H1 (cell line): ENCODE results near the gene CCNA2. TPM values are rescaled to one million over a fixed set of nuclear protein-coding genes. Genes with fewer than 3 reads are reported as not detected.

ENCODE experiments used
- BACH1 ChIP-seq: IDR thresholded peaks from 2 replicates; pipeline ENCODE4 v1.6.1; 2012; ENCODE audit warnings: low read length, improper control_type of control experiment
- BCL11A ChIP-seq, 2 experiments: IDR thresholded peaks; one replicate each; pipeline ENCODE4 v1.6.1; 2011; ENCODE audit warnings: low read depth in 2 of 2, low read length in 2 of 2, mild to moderate bottlenecking in 2 of 2
- BRCA1 ChIP-seq: IDR thresholded peaks from 2 replicates; pipeline ENCODE4 v1.6.1; 2012; ENCODE audit warnings: low read depth, low read length, improper control_type of control experiment
- CBX8 ChIP-seq: fragments of 300-800, 300-1000 bp; sonication (generic); IDR thresholded peaks from 2 replicates; pipeline ENCODE4 v1.7.1; 2016; ENCODE audit warnings: low read depth, low read length, borderline replicate concordance
- CHD1 ChIP-seq: IDR thresholded peaks from 2 replicates; pipeline ENCODE4 v1.6.1; 2012; ENCODE audit warnings: low read depth, low read length, improper control_type of control experiment
- CHD2 ChIP-seq: IDR thresholded peaks from 2 replicates; pipeline ENCODE4 v1.6.1; 2012; ENCODE audit warnings: low read length, improper control_type of control experiment
- CTBP2 ChIP-seq: IDR thresholded peaks from 2 replicates; pipeline ENCODE4 v1.7.0; 2011; ENCODE audit warnings: borderline replicate concordance, mild to moderate bottlenecking, moderate library complexity, mixed read lengths, low read length; ENCODE audit not compliant: insufficient read depth, insufficient read length
- E2F6 ChIP-seq: IDR thresholded peaks from 2 replicates; pipeline ENCODE4 v1.6.1; 2012; ENCODE audit warnings: inconsistent platforms
- HDAC2 ChIP-seq, 2 experiments: fragments of 300-600 bp in 1 of 2; sonication (generic) in 1 of 2; IDR thresholded peaks; 2 replicates each; pipeline ENCODE4 v1.6.1; 2011 to 2012; ENCODE audit warnings: low read depth in 2 of 2, low read length in 2 of 2, mild to moderate bottlenecking in 2 of 2, moderate library complexity in 2 of 2, borderline replicate concordance in 1 of 2, inconsistent platforms in 1 of 2
- HDAC6 ChIP-seq: IDR thresholded peaks from one replicate; pipeline ENCODE4 v1.7.1; 2012; ENCODE audit warnings: low read depth, mild to moderate bottlenecking, inconsistent platforms, low read length, moderate library complexity
- JUND ChIP-seq: IDR thresholded peaks from 2 replicates; pipeline ENCODE4 v1.6.1; 2011; ENCODE audit warnings: mild to moderate bottlenecking, improper control_type of control experiment, low read length
- KDM5A ChIP-seq: fragments of 200-600 bp; IDR thresholded peaks from 2 replicates; pipeline ENCODE4 v1.7.1; 2012; ENCODE audit warnings: mild to moderate bottlenecking, low read length, inconsistent platforms, mixed read lengths
- MAFK ChIP-seq: IDR thresholded peaks from 2 replicates; pipeline ENCODE4 v1.6.1; 2012; ENCODE audit warnings: low read depth, mild to moderate bottlenecking, improper control_type of control experiment, low read length
- PHF8 ChIP-seq: fragments of 200-600 bp; sonication (generic); conservative IDR thresholded peaks from 2 replicates; pipeline ENCODE4 v1.7.1; 2012; ENCODE audit warnings: low read depth, mild to moderate bottlenecking, inconsistent platforms, low read length, moderate library complexity
- POLR2A ChIP-seq, 2 experiments: IDR thresholded peaks; 1 replicate in 1 of 2; 2 replicates in 1 of 2; pipeline ENCODE4 v1.6.1; 2011; ENCODE audit warnings: low read depth in 2 of 2, low read length in 2 of 2, mild to moderate bottlenecking in 2 of 2; ENCODE audit errors: control extremely low read depth in 1 of 2
- POU5F1 ChIP-seq: IDR thresholded peaks from 2 replicates; pipeline ENCODE4 v1.6.1; 2011; ENCODE audit warnings: low read depth, mild to moderate bottlenecking, low read length, moderate library complexity
- SAP30 ChIP-seq: fragments of 300-600 bp; sonication (generic); IDR thresholded peaks from 2 replicates; pipeline ENCODE4 v1.7.1; 2012; ENCODE audit warnings: low read length, moderate library complexity, mild to moderate bottlenecking, inconsistent platforms; ENCODE audit not compliant: insufficient read depth, insufficient replicate concordance
- SIX5 ChIP-seq: IDR thresholded peaks from 2 replicates; pipeline ENCODE4 v1.6.1; 2011; ENCODE audit warnings: mild to moderate bottlenecking, low read depth, low read length
- SP2 ChIP-seq: IDR thresholded peaks from 2 replicates; pipeline ENCODE4 v1.6.1; 2012; ENCODE audit warnings: mild to moderate bottlenecking, low read length, inconsistent platforms
- SRF ChIP-seq: IDR thresholded peaks from 2 replicates; pipeline ENCODE4 v1.6.1; 2011; ENCODE audit warnings: mild to moderate bottlenecking, low read depth, low read length, moderate library complexity
- TAF7 ChIP-seq: optimal IDR thresholded peaks from 2 replicates; pipeline ENCODE3; 2011; ENCODE audit warnings: low read depth, mild to moderate bottlenecking, inconsistent platforms, low read length, moderate library complexity, borderline replicate concordance
- TBP ChIP-seq: IDR thresholded peaks from 2 replicates; pipeline ENCODE4 v1.6.1; 2011; ENCODE audit warnings: low read depth, low read length, improper control_type of control experiment
- TCF12 ChIP-seq: IDR thresholded peaks from 2 replicates; pipeline ENCODE4 v1.6.1; 2011; ENCODE audit warnings: low read depth, mild to moderate bottlenecking, low read length
- ZNF274 ChIP-seq: IDR thresholded peaks from 2 replicates; pipeline ENCODE4 v1.7.0; 2012; ENCODE audit warnings: low read length, borderline replicate concordance; ENCODE audit errors: extremely low read depth
- polyA plus RNA-seq, 7 experiments: library from polyadenylated mRNA; depleted of rRNA in 3 of 7; stranded (reverse) in 5 of 7; unstranded in 2 of 7; fragments of >200 nt in 5 of 7; fragments of 200-250 nt in 2 of 7; gene quantifications; 1 replicate in 5 of 7; 2 replicates in 1 of 7; 4 replicates in 1 of 7; pipeline versions ENCODE4 v1.2.1 to v1.2.3, GENCODE V29; 2011 to 2013; ENCODE audit warnings: missing spikeins in 2 of 7, mixed read lengths in 2 of 7
- total RNA-seq: library from RNA; stranded (reverse); fragmentation: NEBNext Ultra II Directional; extraction: Animal tissue kit (Norgen Biotek cat#: 25700); gene quantifications from 2 replicates; pipeline ENCODE4 v1.2.1, GENCODE V29; 2021
- TF ChIP-seq, protein P1 (sequence below): IDR thresholded peaks from 2 replicates; pipeline ENCODE4 v1.6.1; 2011; ENCODE audit warnings: low read depth, mild to moderate bottlenecking, low read length; ENCODE audit not compliant: insufficient read depth

The CCNA2 gene
- total and polyA plus RNA-seq, 2 of the 8 experiments (the other 6 are each of a cell fraction or from before 2014, with no cell fraction given): 42.1 to 98.6 TPM

DNA sequence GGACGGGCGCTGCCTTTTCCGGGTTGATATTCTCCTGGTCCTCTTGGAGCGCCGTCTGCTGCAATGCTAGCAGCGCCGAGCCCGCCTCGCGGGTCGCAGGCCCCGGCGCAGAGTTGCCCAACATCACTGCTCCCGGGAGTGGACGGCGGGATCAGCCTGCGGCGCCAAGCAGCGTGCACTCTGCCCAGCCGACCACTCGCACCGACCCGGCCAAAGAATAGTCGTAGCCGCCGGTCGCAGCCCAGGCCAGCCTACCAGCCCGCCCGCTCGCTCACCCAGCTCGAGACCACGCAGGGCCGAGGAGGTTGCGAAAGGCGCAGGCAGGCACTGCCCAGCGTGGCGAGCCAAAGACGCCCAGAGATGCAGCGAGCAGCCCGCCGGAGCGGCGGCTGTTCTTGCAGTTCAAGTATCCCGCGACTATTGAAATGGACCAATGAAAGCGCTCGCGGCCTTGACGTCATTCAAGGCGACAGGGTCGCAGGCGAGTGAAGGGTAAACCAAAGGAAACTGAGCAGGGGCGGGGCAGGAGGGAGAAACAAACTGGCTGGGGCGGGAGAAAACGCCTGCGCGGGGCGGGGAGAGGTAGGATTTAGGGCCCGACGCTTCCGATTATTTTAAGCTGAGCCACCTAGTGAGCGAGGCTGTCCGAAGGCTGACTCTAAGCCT lies at the start of gene CCNA2 (continued):
- TF ChIP-seq E2F6: peak; percentile 26; the same call in 1 of the 2 replicates
- TF ChIP-seq HDAC2 (IDR thresholded peaks at IDR 0.05; ENCODE audit: borderline replicate concordance in 1 of 2, low read depth in 2 of 2, low read length in 2 of 2): peak in 1 of 2 experiments; percentile 97; a peak in 2 of 4 replicates
- peak; percentile 89 for TF ChIP-seq KDM5A
- no peak for TF ChIP-seq BRCA1
- no peak for TF ChIP-seq MAFK
- no peak for TF ChIP-seq CTBP2
- TF ChIP-seq ZNF274: no peak
- TF ChIP-seq TCF12: no peak
- TF ChIP-seq, protein P1, sequence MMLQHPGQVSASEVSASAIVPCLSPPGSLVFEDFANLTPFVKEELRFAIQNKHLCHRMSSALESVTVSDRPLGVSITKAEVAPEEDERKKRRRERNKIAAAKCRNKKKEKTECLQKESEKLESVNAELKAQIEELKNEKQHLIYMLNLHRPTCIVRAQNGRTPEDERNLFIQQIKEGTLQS: peak; percentile 93
- TF ChIP-seq SP2: no peak
- no peak for TF ChIP-seq POU5F1
- TF ChIP-seq SRF: peak; percentile 85
- peak; percentile 85 for TF ChIP-seq TAF7
- peak; percentile 94 for TF ChIP-seq PHF8
- no peak for TF ChIP-seq CBX8
- no peak for TF ChIP-seq BACH1
- peak; percentile 88; the same call in 1 of the 2 replicates for TF ChIP-seq TBP
- peak; percentile 74 for TF ChIP-seq CHD2
- no peak for TF ChIP-seq HDAC6
- peak; percentile 92 to 94 for TF ChIP-seq POLR2A (IDR thresholded peaks at IDR 0.05; ENCODE audit: control extremely low read depth in 1 of 2, low read depth in 2 of 2, low read length in 2 of 2)
- TF ChIP-seq JUND: no peak
- no peak for TF ChIP-seq SIX5
- no peak for TF ChIP-seq BCL11A (IDR thresholded peaks at IDR 0.05; ENCODE audit: low read depth in 2 of 2, low read length in 2 of 2)
- peak; percentile 93 for TF ChIP-seq SAP30
- TF ChIP-seq CHD1: no peak
